Measurements from ENCODE around the gene AKAP11.

AKAP11 gene

DNA sequence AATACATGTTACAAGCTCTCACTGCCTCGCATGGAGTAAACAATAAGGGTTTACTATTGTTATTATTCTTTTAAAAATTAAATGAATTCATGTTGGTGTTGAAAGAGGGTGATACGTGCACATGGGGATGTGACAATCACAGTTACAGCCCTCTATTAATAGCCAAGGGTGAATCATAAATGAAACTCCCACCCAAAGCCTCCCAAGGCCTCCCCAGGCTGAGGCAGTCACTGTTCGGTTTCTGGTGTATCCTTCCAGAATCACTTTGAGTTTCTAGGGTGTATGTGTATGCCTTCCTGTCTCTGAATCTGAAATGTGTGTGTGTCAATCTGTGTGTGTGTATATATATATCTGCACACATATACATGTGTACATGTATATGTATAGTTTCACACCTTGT is 73.4 kb downstream of the AKAP11 start:
- TF ChIP-seq, protein P1, sequence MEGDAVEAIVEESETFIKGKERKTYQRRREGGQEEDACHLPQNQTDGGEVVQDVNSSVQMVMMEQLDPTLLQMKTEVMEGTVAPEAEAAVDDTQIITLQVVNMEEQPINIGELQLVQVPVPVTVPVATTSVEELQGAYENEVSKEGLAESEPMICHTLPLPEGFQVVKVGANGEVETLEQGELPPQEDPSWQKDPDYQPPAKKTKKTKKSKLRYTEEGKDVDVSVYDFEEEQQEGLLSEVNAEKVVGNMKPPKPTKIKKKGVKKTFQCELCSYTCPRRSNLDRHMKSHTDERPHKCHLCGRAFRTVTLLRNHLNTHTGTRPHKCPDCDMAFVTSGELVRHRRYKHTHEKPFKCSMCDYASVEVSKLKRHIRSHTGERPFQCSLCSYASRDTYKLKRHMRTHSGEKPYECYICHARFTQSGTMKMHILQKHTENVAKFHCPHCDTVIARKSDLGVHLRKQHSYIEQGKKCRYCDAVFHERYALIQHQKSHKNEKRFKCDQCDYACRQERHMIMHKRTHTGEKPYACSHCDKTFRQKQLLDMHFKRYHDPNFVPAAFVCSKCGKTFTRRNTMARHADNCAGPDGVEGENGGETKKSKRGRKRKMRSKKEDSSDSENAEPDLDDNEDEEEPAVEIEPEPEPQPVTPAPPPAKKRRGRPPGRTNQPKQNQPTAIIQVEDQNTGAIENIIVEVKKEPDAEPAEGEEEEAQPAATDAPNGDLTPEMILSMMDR (IDR thresholded peaks at IDR 0.05; ENCODE audit: control insufficient read depth, insufficient read depth, low read depth, low read length, missing control alignments) = no peak
- no peak for DNase-seq (ENCODE audit: low read depth)
- no peak overlapping the region for H3K4me3 ChIP-seq (ENCODE audit: control insufficient read depth, low read depth, low read length)

DNA sequence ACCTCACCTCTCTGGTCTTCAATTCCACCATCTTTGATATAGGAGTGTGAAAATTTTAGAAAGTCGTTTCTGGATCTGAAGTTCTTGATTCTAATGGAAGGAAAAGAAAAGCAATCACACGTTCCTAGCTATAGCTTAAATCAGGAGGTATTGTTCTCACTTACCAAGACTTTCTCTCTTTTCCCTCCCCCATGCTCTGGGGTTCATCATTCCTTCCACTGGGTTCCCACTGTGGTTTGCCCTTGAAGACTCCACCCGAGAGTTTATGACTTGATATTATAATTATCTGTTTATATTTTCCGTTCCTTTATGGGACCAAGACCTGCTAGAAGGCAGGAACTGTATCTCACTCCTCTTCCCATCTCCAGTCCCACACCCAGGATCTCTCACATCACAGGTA is 76.6 kb downstream of the AKAP11 start:
- TF ChIP-seq, protein P1 (IDR thresholded peaks at IDR 0.05; ENCODE audit: control insufficient read depth, insufficient read depth, low read depth, low read length, missing control alignments) = no peak
- DNase-seq (ENCODE audit: low read depth) = no peak
- H3K4me3 ChIP-seq (ENCODE audit: control insufficient read depth, low read depth, low read length) = no peak overlapping the region

DNA sequence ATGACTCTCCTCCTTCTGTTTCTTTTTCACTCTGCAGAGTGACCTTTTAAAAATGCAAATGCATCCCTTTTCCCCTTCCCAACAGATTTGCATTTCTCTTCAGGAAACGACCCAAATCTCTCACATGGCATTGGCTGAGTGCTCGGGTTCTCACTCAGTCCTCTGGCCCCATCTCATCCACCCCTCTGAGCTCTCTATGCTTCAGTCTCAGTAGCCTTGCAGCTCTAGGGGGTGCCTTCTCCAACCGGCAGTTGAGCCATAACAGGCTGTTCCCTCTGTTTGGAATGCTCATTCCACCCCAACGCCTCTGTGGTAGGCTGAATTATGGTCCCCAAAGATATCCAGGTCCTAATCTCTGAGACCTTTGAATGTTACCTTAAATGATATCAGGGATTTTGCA is 78.2 kb downstream of the AKAP11 start:
- H3K4me3 ChIP-seq (ENCODE audit: control insufficient read depth, low read depth, low read length) = no peak overlapping the region
- TF ChIP-seq, protein P1 (IDR thresholded peaks at IDR 0.05; ENCODE audit: control insufficient read depth, insufficient read depth, low read depth, low read length, missing control alignments) = no peak
- no peak for DNase-seq (ENCODE audit: low read depth)

DNA sequence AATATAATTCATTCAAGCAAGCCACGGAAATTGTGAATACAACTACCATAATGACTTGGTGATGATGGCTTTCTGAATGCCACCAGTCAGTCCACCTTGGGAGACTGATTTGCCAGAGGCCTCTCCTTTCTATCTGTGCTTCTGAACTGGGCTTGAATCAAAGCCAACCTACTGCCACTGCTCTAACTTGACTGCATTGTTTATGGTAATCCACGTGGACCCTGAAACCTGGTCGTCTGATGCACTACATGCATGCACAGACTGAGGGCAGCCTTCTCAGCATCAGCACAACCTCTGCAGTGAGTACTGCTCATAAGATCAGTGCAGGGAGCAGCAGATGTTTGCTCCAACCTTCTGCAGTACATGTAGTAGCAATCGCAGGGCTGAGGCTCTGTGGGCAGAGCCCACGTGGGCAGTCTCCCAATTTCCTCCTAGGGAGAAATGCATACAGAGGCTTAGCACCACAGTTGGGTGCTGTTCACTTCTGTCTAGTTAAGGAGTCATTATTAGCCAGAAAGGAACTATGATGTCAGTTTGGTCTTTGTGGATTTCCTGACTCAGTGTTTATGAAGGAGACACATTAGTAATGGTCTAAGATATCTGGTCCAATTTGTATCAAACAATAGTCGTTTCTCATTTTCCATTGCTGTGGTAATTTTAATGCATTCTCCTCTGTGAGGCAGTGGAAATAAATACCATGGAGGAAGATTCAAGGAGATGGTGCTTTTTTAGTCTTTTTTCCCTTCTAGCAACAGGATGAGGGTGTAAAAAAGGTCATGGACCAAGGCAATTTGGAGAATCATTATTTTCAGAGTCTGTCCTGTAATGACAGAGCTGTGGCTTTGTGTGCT is 82.5 kb downstream of the AKAP11 start:
- no peak for DNase-seq (ENCODE audit: low read depth)

DNA sequence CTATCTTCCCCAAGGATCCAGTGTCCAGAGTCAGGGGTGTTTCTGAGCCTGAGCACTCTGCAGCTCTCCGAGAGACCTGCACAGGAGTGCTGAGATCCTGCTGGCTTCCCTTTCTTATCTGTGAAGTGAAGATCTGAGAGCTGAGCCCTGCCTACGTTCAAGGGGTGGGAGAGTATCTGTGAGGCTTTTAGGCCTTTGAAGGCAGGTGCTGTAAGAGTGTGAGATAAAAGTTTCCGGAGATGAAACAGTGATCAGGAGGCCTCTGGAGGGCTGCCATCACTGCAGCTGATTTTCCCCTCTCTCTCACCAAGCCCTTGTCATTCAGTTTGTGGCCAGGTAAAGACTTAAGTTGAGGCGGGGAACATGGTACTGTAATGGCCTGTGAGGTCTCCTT is 83.1 kb downstream of the AKAP11 start:
- DNase-seq (ENCODE audit: low read depth) = no peak
- TF ChIP-seq, protein P1 (IDR thresholded peaks at IDR 0.05; ENCODE audit: control insufficient read depth, insufficient read depth, low read depth, low read length, missing control alignments) = no peak
- H3K4me3 ChIP-seq (ENCODE audit: control insufficient read depth, low read depth, low read length) = no peak overlapping the region

More for the DNA sequence above, 82.5 kb downstream of the AKAP11 start:
- TF ChIP-seq, protein P1 (IDR thresholded peaks at IDR 0.05; ENCODE audit: control insufficient read depth, insufficient read depth, low read depth, low read length, missing control alignments) = peak; percentile 15
- H3K4me3 ChIP-seq (ENCODE audit: control insufficient read depth, low read depth, low read length) = no peak overlapping the region

DNA sequence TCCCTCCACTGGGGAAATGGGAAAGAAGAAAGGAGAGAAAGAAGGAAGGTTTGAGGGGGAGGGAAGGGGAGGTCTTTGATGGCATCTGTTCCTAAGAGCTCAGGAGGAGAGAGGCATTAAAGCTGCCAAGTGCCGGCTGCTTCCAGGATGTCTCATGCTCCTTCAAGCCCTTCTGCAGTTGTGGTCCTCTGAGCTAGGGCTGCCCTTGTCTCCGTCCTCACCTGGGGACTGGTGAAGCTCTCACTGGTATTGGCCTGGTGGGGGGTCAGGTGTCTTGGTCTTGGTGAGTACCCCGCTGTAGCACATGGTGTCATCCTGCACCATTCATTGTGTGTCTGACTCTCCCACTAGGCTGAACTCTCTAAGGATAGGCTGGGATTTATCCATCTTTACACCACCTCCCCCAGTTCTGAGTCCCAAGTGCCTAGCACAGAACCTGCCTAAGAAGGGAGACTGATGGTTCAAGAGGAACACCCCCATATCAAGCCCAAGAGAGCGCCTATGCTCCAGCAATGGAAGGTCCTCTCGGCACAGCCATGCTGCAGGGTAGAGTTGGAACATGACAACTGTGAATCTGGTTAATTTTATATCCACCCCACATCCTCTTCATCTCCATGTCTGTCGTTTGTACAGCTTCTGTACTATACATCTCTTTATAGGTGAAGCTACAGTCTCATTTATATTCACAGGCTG is 83.7 kb downstream of the AKAP11 start:
- no peak for DNase-seq (ENCODE audit: low read depth)
- no peak overlapping the region for H3K4me3 ChIP-seq (ENCODE audit: control insufficient read depth, low read depth, low read length)
- TF ChIP-seq, protein P1 (IDR thresholded peaks at IDR 0.05; ENCODE audit: control insufficient read depth, insufficient read depth, low read depth, low read length, missing control alignments) = no peak

Measured in AG09309 (cell line).